RWPE1 (cell line): ENCODE results near the gene ALG5.

Source experiments
- CTCF ChIA-PET: fragments of 350-600 bp; sonication (Branson Sonifier 250); formaldehyde crosslinking; extraction: SDS; loops from one replicate; lab custom pipeline; 2021; lab: Yijun Ruan, JAX
- POLR2A ChIA-PET: fragments of 400-600 bp; formaldehyde crosslinking; extraction: SDS; loops from one replicate; lab custom pipeline; 2020; ENCODE audit warnings: antibody characterized with exemption; ENCODE audit not compliant: low non-redundant PET; lab: Yijun Ruan, JAX
- DNase-seq: peaks from one replicate; pipeline ENCODE4 v3.0.0; 2012; ENCODE audit warnings: low spot score
- H3K27ac ChIP-seq: fragments of 450-650 bp; 2 replicates; pipeline ENCODE4 v1.5.1; 2017
- CTCF ChIP-seq: fragments of 450-650 bp; conservative IDR thresholded peaks from 2 replicates; pipeline ENCODE4 v1.5.1; 2017; ENCODE audit warnings: low read depth, mild to moderate bottlenecking

ALG5 gene

DNA sequence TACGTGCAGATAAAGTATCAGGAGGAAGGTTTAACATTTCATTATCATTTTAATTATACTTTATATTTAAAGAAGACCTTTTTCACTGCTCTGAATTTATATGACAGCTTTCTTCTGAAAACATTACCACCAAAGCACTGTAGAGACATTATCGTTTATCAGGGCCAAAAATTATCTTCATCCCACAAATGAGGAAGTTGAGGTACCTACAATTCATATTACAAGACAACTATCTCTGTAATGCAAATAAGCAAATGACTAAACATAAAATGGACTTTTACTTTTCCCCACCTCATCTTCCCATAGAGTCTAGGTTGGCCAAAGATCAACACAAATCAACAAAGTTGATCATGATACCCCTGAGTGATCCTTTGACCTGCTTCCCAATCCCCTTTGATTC, 48.2 kb downstream of the ALG5 start:
- TF ChIP-seq CTCF = no peak
- ChIA-PET POLR2A (no interaction called here), CTCF (no interaction called here)
- no peak overlapping the region for H3K27ac ChIP-seq
- no peak for DNase-seq

GRCh38 chr13:36950330-36950729, 48.8 kb downstream of the ALG5 start:
- TF ChIP-seq CTCF = no peak
- ChIA-PET CTCF (no interaction called here), POLR2A (no interaction called here)
- H3K27ac ChIP-seq = no peak overlapping the region
- DNase-seq = no peak

GRCh38 chr13:36945078-36945477, 54.1 kb downstream of the ALG5 start:
- POLR2A ChIA-PET = no interaction called here
- CTCF ChIA-PET = no interaction called here
- no peak overlapping the region for H3K27ac ChIP-seq
- DNase-seq = no peak
- no peak for TF ChIP-seq CTCF

DNA sequence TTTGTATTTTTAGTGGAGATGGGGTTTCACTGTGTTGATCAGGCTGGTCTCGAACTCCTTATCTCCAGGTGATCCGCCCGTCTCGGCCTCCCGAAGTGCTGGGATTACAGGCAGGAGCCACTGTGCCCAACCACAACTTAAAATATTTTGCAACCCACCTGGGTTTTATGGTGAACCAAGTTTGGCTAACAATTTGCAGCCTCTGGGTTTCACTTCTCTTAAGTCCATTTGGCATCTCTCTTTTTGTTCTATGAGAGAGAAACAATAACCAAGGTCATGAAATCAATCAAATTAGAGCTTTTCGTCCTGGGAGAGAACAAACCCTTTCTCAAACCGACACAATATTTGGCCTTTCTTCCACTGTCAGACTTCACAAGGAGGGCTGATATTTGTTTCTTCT, 73.5 kb downstream of the ALG5 start:
- no peak for TF ChIP-seq CTCF
- ChIA-PET CTCF (no interaction called here), POLR2A (no interaction called here)
- no peak overlapping the region for H3K27ac ChIP-seq
- DNase-seq = no peak

DNA sequence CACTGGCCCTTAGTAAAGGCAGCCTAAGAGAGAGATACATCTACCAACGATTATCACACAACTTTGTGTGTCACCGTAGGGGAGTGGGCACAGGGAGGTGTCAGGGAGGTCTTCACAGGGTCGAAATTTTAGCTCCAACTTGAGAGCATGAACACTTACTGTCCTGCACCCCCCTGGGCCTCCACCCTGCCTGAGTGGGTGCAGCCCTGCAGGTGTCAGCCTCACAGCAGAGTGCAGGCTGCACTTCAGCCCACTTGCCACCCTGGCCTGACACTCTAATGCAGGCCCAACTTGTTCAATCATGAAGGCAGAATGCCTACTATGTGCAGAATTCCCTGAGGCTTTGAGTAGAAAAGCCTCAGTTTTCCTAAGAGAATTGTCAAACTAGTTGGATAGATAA, 75.1 kb downstream of the ALG5 start:
- TF ChIP-seq CTCF = no peak
- DNase-seq = no peak
- ChIA-PET CTCF (no interaction called here), POLR2A (no interaction called here)
- no peak overlapping the region for H3K27ac ChIP-seq

DNA sequence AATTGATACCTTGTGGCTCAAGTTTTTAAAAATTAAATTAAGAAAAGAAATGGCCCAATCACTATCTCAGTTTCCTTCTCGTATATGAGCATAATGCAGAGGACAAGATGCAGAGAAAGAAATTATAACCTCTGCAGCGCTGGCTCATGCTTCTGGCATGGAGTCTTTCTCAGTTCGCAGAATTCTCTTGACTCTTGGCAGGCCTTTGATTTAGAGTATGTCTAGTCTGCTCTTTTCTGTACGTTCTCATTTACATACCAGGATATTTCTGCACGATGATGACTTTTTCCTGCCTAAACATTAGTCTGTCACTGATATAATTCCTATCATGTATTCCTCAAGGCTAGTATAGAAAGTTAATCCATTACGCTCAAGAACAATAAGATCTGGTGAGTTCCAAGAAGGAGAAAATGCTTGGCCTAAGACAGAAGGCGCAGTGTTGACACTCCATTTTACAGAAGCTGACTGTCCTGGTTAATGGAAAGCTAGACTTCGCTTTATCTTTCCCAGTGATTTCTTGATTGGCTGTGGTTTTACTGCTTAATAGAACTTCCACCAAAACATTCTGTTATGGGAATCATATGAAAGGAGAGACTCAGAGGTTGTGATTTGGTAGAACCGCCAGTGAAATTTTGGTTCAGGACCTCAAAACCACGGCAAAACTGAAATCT, 77.4 kb downstream of the ALG5 start:
- CTCF ChIA-PET = interaction anchor here (0.6 kb wide), 1 partner anchor 194 kb away, joined by 3 read pairs; no protein-coding TSS in a partner anchor
- DNase-seq = no peak
- no peak overlapping the region for H3K27ac ChIP-seq
- POLR2A ChIA-PET = no interaction called here
- TF ChIP-seq CTCF = no peak
